K562 (cell line): Measurements from ENCODE around the gene GAB2. TPM values are rescaled to one million over a fixed set of nuclear protein-coding genes. Genes with fewer than 3 reads are reported as not detected.

Source experiments
- ATAC-seq: fragments of 200-7000 bp; cut with Tn5 transposase; 3 replicates; pipeline ENCODE4 v1.9.1; 2020; ENCODE audit warnings: moderate library complexity
- BruUV-seq: library from RNA; stranded (reverse); fragments of 400-500 nt; replicated peaks from 2 replicates; lab custom pipeline; 2021; lab: Mats Ljungman, UMichigan
- CTCF ChIA-PET: fragments of 300-600 bp; formaldehyde crosslinking; extraction: SDS; loops from one replicate; lab custom pipeline; 2021; ENCODE audit warnings: low intra/inter-chr PET ratio; lab: Yijun Ruan, JAX
- POLR2A ChIA-PET: fragments of 300-600, 350-650 bp; sonication (Branson Sonifier 250); formaldehyde crosslinking; extraction: SDS; loops from one replicate; lab custom pipeline; 2021; ENCODE audit warnings: antibody characterized with exemption, inconsistent platforms; lab: Yijun Ruan, JAX
- DNase-seq, 4 experiments: peaks; one replicate each; pipeline versions ENCODE4 v3.0.0 to v3.0.0-alpha.2; 2011 to 2018; ENCODE audit warnings: low spot score in 3 of 4, mixed read lengths in 3 of 4; ENCODE audit errors: extremely low read depth in 1 of 4
- FAIRE-seq: peaks from 2 replicates; lab custom pipeline; 2011; peaks lifted over from hg19 to GRCh38; lab: Jason Lieb, UNC
- H2AFZ ChIP-seq: 2 replicates; pipeline ENCODE4 v1.6.0; 2011; ENCODE audit warnings: low read depth, low read length, control low read depth, inconsistent platforms
- H3K27ac ChIP-seq: fragments of 200-600 bp; 3 replicates; pipeline ENCODE4 v1.8.0; 2011; ENCODE audit warnings: low read depth, mild to moderate bottlenecking, control low read depth, inconsistent platforms, low read length, moderate library complexity, mixed read lengths; ENCODE audit errors: extremely low read depth
- H3K27me3 ChIP-seq, 2 experiments: fragments of 300-600 bp in 1 of 2; 2 replicates in 1 of 2; 3 replicates in 1 of 2; pipeline versions ENCODE4 v1.6.0 to v1.8.0; 2011; ENCODE audit warnings: inconsistent platforms in 2 of 2, low read length in 2 of 2, mild to moderate bottlenecking in 1 of 2, mixed read lengths in 1 of 2, moderate library complexity in 1 of 2; ENCODE audit not compliant: control insufficient read depth in 2 of 2, insufficient read depth in 2 of 2
- H3K36me3 ChIP-seq: fragments of 300-600 bp; 3 replicates; pipeline ENCODE4 v1.8.0; 2011; ENCODE audit warnings: mild to moderate bottlenecking, low read length, inconsistent platforms; ENCODE audit not compliant: control insufficient read depth, insufficient read depth
- H3K4me1 ChIP-seq, 2 experiments: fragments of 200-600 bp in 1 of 2; replicated peaks in 1 of 2; 2 replicates in 1 of 2; 3 replicates in 1 of 2; pipeline versions ENCODE4 v1.5.1 to v1.8.0; 2011; ENCODE audit warnings: inconsistent platforms in 2 of 2, low read length in 2 of 2, mild to moderate bottlenecking in 1 of 2, mixed read lengths in 1 of 2, moderate library complexity in 1 of 2; ENCODE audit not compliant: control insufficient read depth in 2 of 2, insufficient read depth in 2 of 2
- H3K4me2 ChIP-seq: 2 replicates; pipeline ENCODE4 v1.6.1; 2011; ENCODE audit warnings: low read length, control low read depth, inconsistent platforms, mixed read lengths; ENCODE audit not compliant: insufficient read depth
- H3K4me3 ChIP-seq: fragments of 200-600 bp; sonication (generic), shearing (Covaris generic); 2 replicates; pipeline ENCODE4 v1.5.1; 2016; ENCODE audit warnings: control low read depth, inconsistent platforms
- H3K79me2 ChIP-seq: fragments of 200-600 bp; 3 replicates; pipeline ENCODE4 v1.8.0; 2011; ENCODE audit warnings: low read length, inconsistent platforms; ENCODE audit not compliant: control insufficient read depth, insufficient read depth
- H3K9ac ChIP-seq, 2 experiments: 2 replicates each; pipeline versions ENCODE4 v1.6.0 to v1.6.1; 2011; ENCODE audit warnings: low read depth in 2 of 2, low read length in 2 of 2, control low read depth in 1 of 2, inconsistent platforms in 1 of 2, mild to moderate bottlenecking in 1 of 2, mixed read lengths in 1 of 2; ENCODE audit not compliant: insufficient read depth in 1 of 2
- H3K9me1 ChIP-seq: one replicate; pipeline ENCODE4 v1.6.0; 2011; ENCODE audit warnings: inconsistent platforms, mild to moderate bottlenecking, low read length, moderate library complexity; ENCODE audit not compliant: control insufficient read depth, insufficient read depth
- H3K9me3 ChIP-seq: replicated peaks from 2 replicates; pipeline ENCODE4 v1.5.1; 2011; ENCODE audit warnings: low read depth, low read length, inconsistent platforms; ENCODE audit not compliant: control insufficient read depth, insufficient read depth
- H4K20me1 ChIP-seq: replicated peaks from 2 replicates; pipeline ENCODE4 v1.6.1; 2011; ENCODE audit warnings: low read length, inconsistent platforms, mixed read lengths; ENCODE audit not compliant: control insufficient read depth, insufficient read depth
- BCOR ChIP-seq: fragments of 450-650 bp; IDR thresholded peaks from 2 replicates; pipeline ENCODE4 v1.6.1; 2016
- MAFF ChIP-seq: IDR thresholded peaks from 2 replicates; pipeline ENCODE4 v1.6.1; 2012; ENCODE audit warnings: low read length, improper control_type of control experiment
- MAFG ChIP-seq: fragments of 450-650 bp; conservative IDR thresholded peaks from 2 replicates; pipeline ENCODE4 v1.6.1; 2016; ENCODE audit warnings: missing genetic modification characterization, missing compliant biosample characterization
- MCM5 ChIP-seq: fragments of 450-650 bp; IDR thresholded peaks from 2 replicates; pipeline ENCODE4 v1.6.1; 2016; ENCODE audit warnings: low read depth
- MCM7 ChIP-seq, 2 experiments: fragments of 450-650 bp; IDR thresholded peaks; 2 replicates each; pipeline ENCODE4 v1.6.1; 2016 to 2018
- NR3C1 ChIP-seq: sonication (generic); formaldehyde crosslinking; IDR thresholded peaks from 2 replicates; pipeline ENCODE4 v1.8.1; 2022; ENCODE audit warnings: missing genetic modification reagents
- RBM25 ChIP-seq: fragments of 200-400 bp; formaldehyde crosslinking; IDR thresholded peaks from 2 replicates; pipeline ENCODE4 v1.6.1; 2018; ENCODE audit warnings: low read length, low read depth, moderate library complexity; ENCODE audit not compliant: severe bottlenecking
- TAF7 ChIP-seq: fragments of 450-650 bp; IDR thresholded peaks from 2 replicates; pipeline ENCODE4 v1.6.1; 2016; ENCODE audit warnings: missing genetic modification characterization, missing compliant biosample characterization
- ZNF140 ChIP-seq: fragments of 250-450 bp; sonication (Bioruptor Pico); IDR thresholded peaks from 2 replicates; pipeline ENCODE4 v1.8.0; 2021; ENCODE audit warnings: moderate library complexity, mild to moderate bottlenecking, inconsistent platforms
- ZNF445 ChIP-seq: fragments of 250-450 bp; sonication (Bioruptor Pico); IDR thresholded peaks from 2 replicates; pipeline ENCODE4 v1.4.0; 2020; ENCODE audit warnings: low read depth, mild to moderate bottlenecking, moderate library complexity
- WGBS: fragments of 100-300 bp; shearing (Covaris generic); methylation state at CpG from one replicate; pipeline ENCODE4 v1.1.6; 2016; ENCODE audit warnings: low coverage, mixed read lengths; ENCODE audit not compliant: insufficient coverage; ENCODE audit errors: missing lambda C conversion rate; 5-methylcytosine and 5-hydroxymethylcytosine counted together
- in situ Hi-C: fragments of 300-500 bp; cut with MboI; formaldehyde crosslinking; loops from 4 replicates; pipeline ENCODE4 v1.15.0; 2018; ENCODE audit warnings: inconsistent platforms, mixed read lengths
- intact Hi-C: fragments of 100-400 bp; cut with micrococcal nuclease; formaldehyde crosslinking; loops from 2 replicates; pipeline ENCODE4 v1.14.2; 2022
- polyA plus RNA-seq, 8 experiments: library from polyadenylated mRNA; depleted of rRNA in 4 of 8; stranded (reverse) in 5 of 8; unstranded in 3 of 8; fragments of >200 nt; fragmentation: Nextera tagmentation in 2 of 8; fragmentation: Illumina TruSeq in 1 of 8; extraction: Ambion mirVana in 2 of 8; extraction: Trizol in 1 of 8; gene quantifications; 2 replicates each; pipeline versions ENCODE4 v1.2.1 to v1.2.3, GENCODE V29; 2011 to 2014; ENCODE audit warnings: inconsistent platforms in 1 of 8, missing spikeins in 1 of 8
- total RNA-seq, 7 experiments: library from RNA; depleted of rRNA in 6 of 7; stranded (reverse); fragments of >200 nt in 6 of 7; fragmentation: Illumina TruSeq in 2 of 7; extraction: Trizol in 2 of 7; gene quantifications; 2 replicates each; pipeline versions ENCODE4 v1.2.1 to v1.2.3, GENCODE V29; 2011 to 2021; ENCODE audit warnings: low replicate concordance in 1 of 7
- TF ChIP-seq, protein P1 (sequence below): fragments of 450-650 bp; formaldehyde crosslinking; IDR thresholded peaks from 2 replicates; pipeline ENCODE4 v1.4.0; 2022; ENCODE audit warnings: mild to moderate bottlenecking, moderate library complexity

GAB2 gene
- total and polyA plus RNA-seq, 9 of the 15 experiments (the other 6 are each of a cell fraction or from before 2014, with no cell fraction given) = 2.3 to 35.2 (median 16.1) TPM

DNA sequence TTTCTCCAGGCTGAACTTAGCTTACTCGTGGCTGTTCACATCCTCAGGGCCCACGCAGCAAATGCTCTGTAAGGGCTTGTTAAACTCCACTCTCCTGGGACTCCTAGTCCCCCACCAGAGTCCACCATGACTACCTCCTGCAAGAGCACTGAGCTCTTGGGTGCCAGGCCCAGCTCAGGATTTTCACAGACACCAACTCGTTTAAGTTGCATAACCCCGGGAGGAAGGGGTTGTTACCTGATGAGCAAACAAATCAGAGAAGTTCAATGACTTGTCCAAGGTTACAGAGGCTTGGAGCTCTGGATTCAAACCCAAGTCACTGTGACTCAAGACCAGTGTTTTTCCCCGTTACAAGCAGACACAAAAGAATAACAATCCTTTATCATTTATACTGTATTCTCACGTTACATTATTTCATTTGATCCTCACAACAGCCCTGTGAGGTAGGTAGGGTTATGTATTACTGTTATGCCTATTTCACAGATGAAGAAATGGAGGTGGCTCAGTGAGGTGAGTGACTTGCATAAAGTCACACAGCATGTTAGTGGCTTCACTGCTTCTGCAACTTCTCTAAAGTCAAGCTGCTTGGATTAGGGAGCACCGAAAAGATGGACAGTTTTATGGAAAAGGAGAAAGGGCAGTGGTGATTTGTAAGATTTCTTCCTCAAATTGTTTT is 246.6 kb downstream of the GAB2 start:
- no peaks in the 10 kb centered on the region for H4K20me1 ChIP-seq
- no TSS peak for BruUV-seq
- ChIA-PET CTCF (no interaction called here), POLR2A (interaction anchor here (0.7 to 2.8 kb wide), 2 partner anchors 11 kb away, joined by 3 to 8 read pairs; no protein-coding TSS in a partner anchor)
- no peak overlapping the region for H3K4me2 ChIP-seq
- H3K9me1 ChIP-seq = no peaks in the 10 kb centered on the region
- H3K27me3 ChIP-seq = no peaks in the 10 kb centered on the region
- no peak overlapping the region for H2AFZ ChIP-seq
- TF ChIP-seq NR3C1 (CRISPR knock-in tag) (no peak), MAFG (0 out of 2 replicates have a peak, but pooled peaks have one; percentile 9), BCOR (peak; percentile 32; the same call in 1 of the 2 replicates), MCM7 (IDR thresholded peaks at IDR 0.05) (no peak), ZNF140 (CRISPR knock-in tag) (no peak), TAF7 (tag) (no peak), ZNF445 (CRISPR knock-in tag) (no peak), RBM25 (peak; percentile 34), MCM5 (no peak), MAFF (no peak)
- TF ChIP-seq, protein P1, sequence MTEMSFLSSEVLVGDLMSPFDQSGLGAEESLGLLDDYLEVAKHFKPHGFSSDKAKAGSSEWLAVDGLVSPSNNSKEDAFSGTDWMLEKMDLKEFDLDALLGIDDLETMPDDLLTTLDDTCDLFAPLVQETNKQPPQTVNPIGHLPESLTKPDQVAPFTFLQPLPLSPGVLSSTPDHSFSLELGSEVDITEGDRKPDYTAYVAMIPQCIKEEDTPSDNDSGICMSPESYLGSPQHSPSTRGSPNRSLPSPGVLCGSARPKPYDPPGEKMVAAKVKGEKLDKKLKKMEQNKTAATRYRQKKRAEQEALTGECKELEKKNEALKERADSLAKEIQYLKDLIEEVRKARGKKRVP (CRISPR knock-in tag) = no peak
- H3K27ac ChIP-seq = no peak overlapping the region
- H3K9me3 ChIP-seq = no peaks in the 10 kb centered on the region
- intact Hi-C loops (no loop called here), in situ Hi-C loops (no loop called here)
- H3K4me3 ChIP-seq = no peak overlapping the region
- H3K36me3 ChIP-seq = no peaks in the 10 kb centered on the region
- DNase-seq (no peak), ATAC-seq (no peak), FAIRE-seq (no peak)
- H3K79me2 ChIP-seq = no peaks in the 10 kb centered on the region
- H3K9ac ChIP-seq = no peak overlapping the region
- H3K4me1 ChIP-seq = peaks cover 9 to 22% of the 10 kb centered on the region in 2 experiments; a peak in 4 of 5 replicates
- WGBS = 35% methylated on average over 7 of the region's 7 CpGs
